Measurements from ENCODE around the gene JDP2. TPM values are rescaled to one million over a fixed set of nuclear protein-coding genes. Genes with fewer than 3 reads are reported as not detected.

JDP2 gene
- total RNA-seq, 2 donors from 2014 or later: 81.8 to 100 TPM

GRCh38 chr14:75491376-75491978, 63.7 kb downstream of the JDP2 start:
- Histone ChIP-seq H3K27me3 (replicated peaks; ENCODE audit: insufficient read depth) (no peaks in the 10 kb centered on the region), H3K27ac (no peak overlapping the region), H3K36me3 (no peaks in the 10 kb centered on the region), H3K4me1 (ENCODE audit: control insufficient read depth in 1 of 2, low read depth in 2 of 2) (no peaks in the 10 kb centered on the region), H3K9me3 (no peaks in the 10 kb centered on the region), H3K4me3 (no peak overlapping the region)
- DNase-seq (ENCODE audit: low spot score) (no peak), ATAC-seq (ENCODE audit: insufficient number of reproducible peaks, low FRiP score, low read depth) (no peak)
- TF ChIP-seq CTCF (IDR thresholded peaks at IDR 0.05): no peak

- TF ChIP-seq CTCF (IDR thresholded peaks at IDR 0.05): no peak
- no peak for DNase-seq (ENCODE audit: low spot score)
- no peak for ATAC-seq (ENCODE audit: insufficient number of reproducible peaks, low FRiP score, low read depth)
- Histone ChIP-seq H3K27me3 (replicated peaks; ENCODE audit: insufficient read depth) (no peaks in the 10 kb centered on the region), H3K27ac (no peak overlapping the region), H3K36me3 (no peaks in the 10 kb centered on the region), H3K4me1 (ENCODE audit: control insufficient read depth in 1 of 2, low read depth in 2 of 2) (no peaks in the 10 kb centered on the region), H3K9me3 (no peaks in the 10 kb centered on the region), H3K4me3 (no peak overlapping the region)
These were observed 65.2 kb downstream of the JDP2 start for GRCh38 chr14:75492832-75493591.

GRCh38 chr14:75493592-75494087, 65.8 kb downstream of the JDP2 start:
- Histone ChIP-seq H3K36me3 (no peaks in the 10 kb centered on the region), H3K9me3 (no peaks in the 10 kb centered on the region), H3K27ac (no peak overlapping the region), H3K4me3 (no peak overlapping the region), H3K4me1 (ENCODE audit: control insufficient read depth in 1 of 2, low read depth in 2 of 2) (no peaks in the 10 kb centered on the region), H3K27me3 (replicated peaks; ENCODE audit: insufficient read depth) (no peaks in the 10 kb centered on the region)
- ATAC-seq (ENCODE audit: insufficient number of reproducible peaks, low FRiP score, low read depth) (no peak), DNase-seq (ENCODE audit: low spot score) (no peak)
- no peak for TF ChIP-seq CTCF (IDR thresholded peaks at IDR 0.05)

GRCh38 chr14:75494896-75495295, 67.1 kb downstream of the JDP2 start:
- no peak for DNase-seq (ENCODE audit: low spot score)

More at GRCh38 chr14:75494896-75495295, 67.1 kb downstream of the JDP2 start:
- Histone ChIP-seq H3K36me3 (no peaks in the 10 kb centered on the region), H3K27me3 (replicated peaks; ENCODE audit: insufficient read depth) (no peaks in the 10 kb centered on the region), H3K4me3 (no peak overlapping the region), H3K4me1 (ENCODE audit: control insufficient read depth in 1 of 2, low read depth in 2 of 2) (no peaks in the 10 kb centered on the region), H3K27ac (no peak overlapping the region), H3K9me3 (no peaks in the 10 kb centered on the region)
- peak; percentile 7 for ATAC-seq (ENCODE audit: insufficient number of reproducible peaks, low FRiP score, low read depth)
- no peak for TF ChIP-seq CTCF (IDR thresholded peaks at IDR 0.05)

Measured in thoracic aorta (tissue), 2 donors.